ENCODE results near the gene WDR54.
"Not testable (repeated sequence)": the region's sequence is repeated elsewhere in the genome, so short reads cannot be mapped to it uniquely, and the experiment has no call there.

WDR54 gene

DNA sequence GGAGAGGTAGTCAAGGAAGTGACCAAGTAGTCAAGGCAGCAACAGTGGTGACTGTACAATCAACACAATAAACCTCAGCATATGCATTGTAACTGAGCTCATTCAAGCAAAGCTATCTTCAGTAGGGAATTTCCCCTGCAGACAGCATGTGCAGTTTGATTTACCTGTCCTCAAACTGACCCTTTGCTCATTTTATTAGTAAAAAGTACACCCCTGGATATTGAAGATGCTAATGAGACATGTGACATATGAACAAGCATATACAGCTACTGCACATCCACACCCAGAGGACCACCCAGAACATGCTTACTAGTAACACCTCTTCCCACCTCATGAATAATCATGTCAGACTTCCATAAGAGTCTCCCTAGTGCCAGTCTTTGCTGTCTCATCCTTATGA is 15.5 kb upstream of the WDR54 start:
- DNase-seq = no peak

DNA sequence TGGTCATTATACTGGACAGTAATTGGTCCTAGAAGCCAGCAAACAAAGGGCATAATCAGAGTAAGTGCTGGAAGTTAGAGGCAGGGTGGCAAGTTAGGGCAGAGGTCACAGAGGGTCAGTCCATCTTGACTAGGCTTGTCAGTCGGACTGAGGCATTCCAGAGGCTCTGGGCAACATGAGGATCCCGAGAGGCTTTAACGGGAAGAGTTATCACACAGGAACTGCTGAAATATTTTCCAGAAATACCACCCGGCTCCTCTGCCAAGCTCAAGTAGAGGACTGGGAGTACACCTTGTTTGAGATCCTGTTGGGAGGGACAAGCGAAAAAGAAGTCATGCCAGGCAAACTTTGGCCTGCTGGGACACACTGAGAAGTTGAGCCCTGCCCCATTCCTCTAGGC is 13.8 kb upstream of the WDR54 start:
- DNase-seq = no peak

DNA sequence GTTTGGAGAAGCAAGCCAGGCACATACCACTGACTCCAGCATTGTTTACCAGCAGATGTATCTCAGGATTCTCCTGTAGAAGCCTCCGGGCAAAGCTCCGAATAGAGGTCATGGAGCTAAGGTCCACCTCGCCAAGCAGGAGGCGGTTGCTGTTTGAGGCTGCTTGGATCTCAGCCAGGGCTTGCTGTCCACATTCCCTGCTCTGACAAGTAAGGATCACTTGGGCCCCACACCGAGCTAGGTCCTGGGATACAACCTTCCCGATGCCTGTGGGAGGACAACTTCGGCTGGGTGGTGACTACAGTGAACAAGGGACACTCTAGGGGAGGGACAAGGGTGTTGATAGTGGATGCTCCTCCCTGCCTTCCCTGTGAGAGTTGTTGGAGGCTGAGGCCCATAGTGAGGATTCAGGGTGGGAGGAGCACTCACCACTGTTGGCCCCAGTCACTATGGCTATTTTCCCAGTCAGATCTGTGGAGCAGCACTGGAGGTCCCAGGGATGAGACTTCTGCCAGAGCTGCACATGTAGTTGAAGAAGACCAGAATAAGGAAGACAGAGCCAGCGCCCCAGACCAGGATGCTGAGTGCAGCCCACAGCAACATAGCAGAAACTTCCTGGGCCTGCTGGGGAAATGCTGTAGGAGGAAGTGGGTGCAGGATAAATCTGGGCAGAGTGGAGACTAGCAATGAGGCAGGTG is 8.4 kb upstream of the WDR54 start:
- DNase-seq = no peak

DNA sequence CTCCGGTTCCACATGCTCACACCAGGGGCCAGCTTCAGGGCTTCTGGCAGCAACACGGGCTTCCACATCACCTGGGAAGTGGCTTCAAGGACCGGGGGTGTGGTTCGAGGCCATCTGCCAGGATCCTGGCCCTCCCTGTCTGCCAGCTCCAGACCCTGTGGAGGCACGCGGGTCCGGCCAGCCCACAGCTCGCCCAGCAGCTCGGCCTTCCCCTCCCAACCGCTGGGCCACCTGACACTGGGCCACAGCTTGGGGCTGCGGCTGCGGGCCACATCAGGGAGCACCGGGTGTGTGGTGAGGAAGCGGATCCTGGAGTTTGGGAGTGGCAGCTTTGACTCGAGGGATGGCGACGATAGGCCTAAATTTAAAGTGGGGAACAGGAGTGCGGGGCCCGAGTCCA is 7.1 kb upstream of the WDR54 start:
- peak in 1 of 14 donors; percentile 36 for DNase-seq

DNA sequence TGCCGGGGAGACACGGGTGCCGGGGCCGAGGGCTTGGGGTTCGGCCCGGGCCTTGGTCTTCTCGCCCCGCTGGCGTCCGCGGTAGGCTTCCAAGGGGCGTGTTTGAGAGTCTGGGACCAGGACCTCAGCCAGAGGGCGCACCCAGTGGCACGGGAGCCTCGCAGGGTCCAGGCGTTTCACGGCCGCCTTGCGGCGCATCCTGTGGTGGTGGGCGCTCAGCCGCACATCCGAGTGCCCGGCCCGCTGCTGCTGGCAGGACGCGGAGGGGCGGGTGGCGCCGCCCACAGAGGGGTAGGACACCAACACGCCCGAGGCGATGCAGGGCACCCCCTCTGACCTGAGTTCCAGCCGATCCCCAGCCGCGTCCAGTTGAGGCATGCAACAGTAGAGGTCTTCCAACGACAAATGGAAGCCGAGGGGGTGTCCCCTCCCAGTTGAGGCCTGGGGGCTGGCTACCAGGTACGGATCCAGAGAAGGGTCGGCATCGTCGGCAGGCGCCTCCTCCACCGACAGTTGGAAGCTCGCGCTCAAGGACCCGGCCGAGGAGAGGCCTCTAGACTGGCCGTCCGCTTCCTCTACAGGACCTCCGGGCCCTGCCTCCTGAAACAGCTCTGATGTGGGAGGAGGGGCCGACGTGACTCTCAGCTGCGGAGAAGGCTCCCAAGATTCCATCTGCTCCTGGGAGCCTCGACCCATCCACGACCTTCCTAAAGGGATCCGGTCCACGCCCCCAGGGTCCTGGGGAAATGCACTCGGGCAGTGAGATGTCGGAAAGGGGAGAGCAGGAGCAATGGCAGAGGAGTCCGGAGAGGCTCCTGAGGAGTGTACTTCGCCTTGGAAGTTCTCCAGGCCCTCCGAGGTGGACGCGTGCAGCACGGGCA is 6.4 kb upstream of the WDR54 start:
- DNase-seq = peak in 4 of 14 donors; percentile 31 to 73 (median 38)

DNA sequence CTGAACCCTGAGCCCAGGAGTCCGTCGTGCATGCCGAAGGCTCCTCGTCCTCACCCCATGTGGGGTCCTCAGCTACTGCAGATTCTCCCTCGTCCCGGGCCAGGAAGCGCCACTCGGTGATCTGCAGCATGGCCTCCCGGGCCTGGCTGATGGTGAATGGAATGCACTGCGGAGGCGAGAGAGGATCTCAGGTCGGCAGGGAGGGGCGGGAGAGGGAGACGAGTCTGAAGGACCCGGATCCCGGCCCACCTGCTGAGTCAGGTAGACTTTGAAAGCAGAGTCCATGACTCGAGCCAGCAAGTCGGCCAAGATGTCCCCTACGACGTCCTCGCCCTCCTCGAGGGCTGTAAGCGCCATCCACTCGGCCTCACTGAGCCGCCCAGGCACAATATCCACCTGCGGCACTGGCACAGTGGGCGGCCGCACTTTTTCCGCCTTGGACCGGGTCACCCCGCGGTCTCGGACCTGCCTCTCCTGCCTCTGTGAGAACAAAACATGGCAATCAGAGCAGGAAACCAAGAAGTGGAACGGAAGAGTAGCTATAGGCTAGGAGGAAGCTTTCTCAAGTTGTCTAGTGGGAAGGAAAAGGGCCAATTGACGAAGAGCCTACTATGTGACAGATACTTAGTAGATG is 5.7 kb upstream of the WDR54 start:
- peak in 1 of 14 donors; percentile 60 for DNase-seq

DNA sequence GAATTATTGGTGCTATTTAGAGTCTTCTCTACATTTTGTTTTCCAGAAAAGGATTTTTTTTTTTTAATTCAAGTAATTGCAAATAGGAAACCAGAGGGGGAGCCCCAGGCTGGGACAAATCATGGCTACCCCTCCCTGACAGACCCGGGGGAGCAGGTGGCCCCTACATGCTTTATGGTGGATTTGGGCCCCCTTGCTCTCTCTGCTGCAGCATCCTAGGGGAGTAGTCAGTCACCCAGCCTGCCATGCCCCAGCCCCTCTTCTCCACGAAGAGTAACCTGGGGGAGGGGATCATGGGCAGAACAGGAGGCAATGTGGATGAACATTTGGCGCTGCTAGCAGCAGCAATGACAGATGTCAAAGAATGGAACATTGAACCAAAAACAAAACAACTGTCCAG is 4.8 kb upstream of the WDR54 start:
- DNase-seq = no peak

DNA sequence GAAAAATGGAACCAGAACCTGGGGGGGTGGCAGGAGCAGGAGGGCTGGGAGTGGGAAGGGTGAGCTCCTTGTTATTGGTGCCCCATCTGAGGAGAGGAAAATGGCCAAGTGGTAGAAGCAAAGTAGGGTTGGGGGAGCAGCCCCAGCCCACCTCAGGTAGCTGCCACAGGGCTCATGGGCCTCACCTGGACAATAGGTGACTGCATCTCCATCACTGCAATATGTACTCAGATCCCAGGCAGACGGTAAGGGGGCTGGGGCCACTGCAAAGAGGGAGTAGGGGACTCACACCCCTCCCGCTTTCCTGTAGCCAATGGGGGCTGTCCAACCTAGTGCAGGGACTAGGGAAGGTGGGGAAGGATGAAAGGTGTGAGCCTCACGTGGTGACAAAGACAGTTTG is 4.3 kb upstream of the WDR54 start:
- DNase-seq = no peak

DNA sequence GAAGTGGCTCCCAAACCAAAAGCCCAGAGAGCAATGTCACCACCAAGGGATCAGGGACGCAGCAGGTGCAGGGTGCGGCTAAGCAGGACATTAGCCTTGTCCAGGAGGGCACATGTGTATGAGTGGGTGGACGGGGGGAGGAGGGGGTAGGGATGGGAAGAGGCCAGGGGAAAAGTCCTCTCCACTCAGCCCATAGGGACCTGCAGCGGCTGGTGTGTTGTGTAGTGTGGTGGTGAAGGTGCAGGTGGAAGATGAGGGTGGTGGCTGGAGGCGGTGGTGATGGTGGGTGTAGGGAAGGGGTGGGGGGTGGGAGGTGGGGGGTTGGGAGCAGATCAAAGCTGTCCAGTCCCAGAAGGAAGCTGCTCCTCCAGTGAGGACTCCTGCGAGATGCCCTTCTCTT is 3.8 kb upstream of the WDR54 start:
- no peak for DNase-seq

DNA sequence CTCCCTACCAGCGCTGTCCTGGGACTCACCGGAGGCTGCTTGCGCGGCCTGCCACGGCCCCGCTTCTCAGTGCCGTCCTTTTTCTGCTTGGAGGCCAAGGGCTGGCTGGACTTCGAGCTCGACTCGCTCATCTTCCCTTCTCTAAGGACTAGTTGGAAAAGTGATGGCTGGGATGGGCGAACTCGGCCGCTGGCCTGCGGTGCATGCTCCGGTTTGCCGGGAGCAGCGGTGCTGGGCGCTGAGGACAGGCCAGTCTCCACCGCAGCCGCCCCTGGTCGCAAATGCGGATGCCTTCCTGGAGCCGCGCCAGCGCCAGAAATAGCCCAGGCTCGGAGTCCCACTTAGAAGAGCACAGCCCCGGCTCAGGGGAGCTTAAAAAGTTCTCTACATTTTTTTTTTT is 3.2 kb upstream of the WDR54 start:
- DNase-seq = no peak

DNA sequence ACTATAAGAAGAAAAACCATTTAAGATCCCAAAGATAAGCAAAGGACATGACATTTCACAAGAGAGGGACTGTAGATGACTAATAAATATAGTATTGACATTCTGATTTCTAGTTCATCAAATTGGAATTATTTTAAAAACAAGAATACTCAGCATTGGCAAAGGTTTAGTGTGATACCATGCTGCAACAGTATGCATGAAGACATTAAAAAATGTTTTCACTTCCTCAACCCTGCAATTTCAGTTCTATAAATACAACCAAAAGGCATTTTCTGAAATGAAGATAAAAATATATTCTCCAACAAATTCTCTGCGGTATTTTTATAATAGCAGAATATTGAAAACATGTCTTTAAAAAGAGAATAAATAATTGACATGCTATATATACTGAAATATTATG is 2.2 kb upstream of the WDR54 start:
- DNase-seq = no peak

DNA sequence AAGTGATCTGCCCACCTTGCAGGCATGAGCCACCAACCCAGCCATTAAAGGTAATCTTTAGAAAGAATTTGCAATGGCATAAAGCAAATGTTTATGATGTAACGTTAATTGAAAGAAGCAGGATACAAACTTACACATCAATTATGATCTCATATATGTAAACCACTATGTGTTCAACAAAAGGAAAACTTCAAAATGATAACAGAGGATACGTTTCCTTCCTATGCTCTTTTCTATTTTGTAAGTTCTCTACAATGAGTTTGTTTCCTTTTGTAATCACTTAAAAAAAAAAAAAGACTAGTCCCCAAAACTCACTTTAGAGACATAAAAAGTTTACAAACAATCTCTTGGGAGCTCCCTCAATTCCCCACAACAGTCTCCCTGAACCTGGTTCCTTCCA is 1.5 kb upstream of the WDR54 start:
- no peak for DNase-seq

DNA sequence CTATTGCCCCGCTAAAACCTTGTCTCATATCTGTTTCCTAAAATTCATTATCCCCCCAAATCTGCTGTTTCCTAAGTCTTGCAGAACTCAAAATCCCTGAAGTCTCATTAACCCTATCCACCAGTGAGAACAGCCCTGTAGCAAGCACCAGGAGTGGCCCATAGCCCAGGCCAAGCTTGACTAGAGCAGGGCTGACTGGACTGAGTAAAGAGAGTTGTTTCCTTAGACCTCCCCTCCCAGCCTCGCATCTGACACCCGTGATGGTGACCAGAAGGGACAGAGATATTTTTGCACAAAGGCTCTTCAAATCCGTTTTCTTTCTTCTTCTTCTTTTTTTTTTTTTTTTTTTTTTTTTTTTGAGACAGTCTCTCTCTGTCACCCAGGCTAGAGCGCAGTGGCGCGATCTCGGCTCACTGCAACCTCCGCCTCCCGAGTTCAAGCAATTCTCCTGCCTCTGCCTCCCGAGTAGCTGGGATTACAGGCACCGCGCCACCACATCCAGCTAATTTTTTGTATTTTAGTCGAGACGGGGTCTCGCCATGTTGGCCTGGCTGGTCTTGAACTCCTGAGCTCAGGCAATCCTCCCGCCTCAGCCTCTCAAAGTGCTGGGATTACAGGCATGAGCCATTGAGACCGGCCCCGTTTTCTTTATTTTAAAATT is 957 bp upstream of the WDR54 start:
- DNase-seq = not testable (repeated sequence)

DNA sequence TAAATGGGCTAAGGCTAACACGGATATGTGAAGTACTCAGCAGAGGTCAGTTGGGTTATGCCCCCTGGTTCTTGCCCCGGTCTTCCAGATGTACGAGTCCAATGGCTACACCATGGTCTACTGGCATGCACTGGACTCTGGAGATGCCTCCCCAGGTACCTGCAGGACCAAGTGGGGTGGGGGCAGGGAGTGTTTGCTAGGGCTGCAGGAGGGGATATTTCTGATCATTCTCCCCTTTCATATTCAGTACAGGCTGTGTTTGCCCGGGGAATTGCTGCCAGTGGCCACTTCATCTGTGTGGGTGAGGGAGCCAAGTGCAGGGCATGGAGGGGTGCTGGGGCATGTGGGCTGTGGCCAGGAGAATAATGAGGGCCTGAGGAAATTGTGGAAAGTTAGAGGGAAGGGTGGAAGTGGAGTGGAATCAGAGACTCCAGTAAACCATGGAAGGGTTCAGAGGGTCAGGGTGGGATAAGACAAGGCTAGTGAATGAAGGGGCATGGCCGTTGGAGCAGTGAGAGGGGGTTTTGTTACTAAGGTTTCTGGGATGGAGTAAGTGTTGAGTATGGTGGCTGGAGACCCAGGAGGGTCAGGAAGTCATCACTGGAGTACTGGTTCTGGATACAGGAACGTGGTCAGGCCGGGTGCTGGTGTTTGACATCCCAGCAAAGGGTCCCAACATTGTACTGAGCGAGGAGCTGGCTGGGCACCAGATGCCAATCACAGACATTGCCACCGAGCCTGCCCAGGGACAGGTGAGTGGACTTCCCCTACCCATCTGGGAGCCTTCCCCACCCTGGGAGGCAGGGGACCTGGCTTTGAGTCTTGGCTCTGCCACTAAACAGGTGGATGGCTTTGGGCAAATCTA is 1.9 kb downstream of the WDR54 start:
- DNase-seq = no peak

DNA sequence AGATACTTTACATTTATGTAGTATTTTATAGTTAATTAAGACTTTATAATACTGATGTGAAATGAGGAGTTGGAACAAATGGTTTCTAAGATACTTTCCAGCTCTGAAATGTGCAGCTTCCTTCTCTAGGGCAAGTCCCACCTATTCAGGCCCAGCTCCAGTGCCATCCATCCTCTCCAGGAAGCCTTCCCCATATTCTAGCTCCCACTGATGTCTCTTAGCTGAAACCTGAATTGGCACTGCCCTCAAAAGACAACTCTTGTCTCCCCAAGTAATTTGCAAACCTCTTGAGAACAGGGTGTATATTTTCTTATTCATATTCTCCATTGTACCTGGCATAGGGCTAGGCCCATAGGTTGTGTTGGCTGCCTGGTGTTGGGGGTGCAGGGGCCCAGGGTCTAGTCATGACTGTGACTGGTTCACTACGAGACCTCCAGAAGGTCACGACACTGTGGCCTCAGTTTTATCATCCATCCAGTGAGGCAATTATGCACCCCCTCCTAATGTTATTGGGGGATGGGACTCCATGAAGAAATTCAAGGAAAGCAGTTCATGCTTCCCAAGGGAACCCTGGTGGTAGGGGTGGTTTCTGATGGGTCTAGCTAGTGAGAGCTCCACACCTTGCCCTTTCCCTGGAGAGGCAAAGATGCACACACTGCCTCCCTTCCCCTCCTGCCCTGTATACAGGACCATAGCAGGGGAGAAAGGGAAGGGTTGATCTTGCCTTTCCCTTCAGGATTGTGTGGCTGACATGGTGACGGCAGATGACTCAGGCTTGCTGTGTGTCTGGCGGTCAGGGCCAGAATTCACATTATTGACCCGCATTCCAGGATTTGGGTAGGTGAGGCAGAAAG is 2.8 kb downstream of the WDR54 start:
- DNase-seq = no peak

DNA sequence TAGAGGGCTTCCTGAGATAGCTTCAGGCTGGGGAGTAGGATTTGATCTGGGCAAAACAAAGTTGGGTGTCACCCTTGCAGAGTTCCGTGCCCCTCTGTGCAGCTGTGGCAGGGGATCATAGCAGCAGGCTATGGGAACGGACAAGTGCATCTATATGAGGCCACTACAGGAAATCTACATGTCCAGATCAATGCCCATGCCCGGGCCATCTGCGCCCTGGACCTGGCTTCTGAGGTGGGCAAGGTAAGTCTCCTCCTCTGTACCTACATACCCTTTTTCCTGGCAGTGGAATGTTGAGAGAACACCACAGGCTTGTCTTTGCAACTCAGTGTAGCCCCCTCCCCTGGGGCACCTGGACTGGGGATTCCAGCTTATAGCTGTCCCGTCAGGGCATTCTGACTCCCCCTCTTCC is 3.5 kb downstream of the WDR54 start:
- DNase-seq = no peak

DNA sequence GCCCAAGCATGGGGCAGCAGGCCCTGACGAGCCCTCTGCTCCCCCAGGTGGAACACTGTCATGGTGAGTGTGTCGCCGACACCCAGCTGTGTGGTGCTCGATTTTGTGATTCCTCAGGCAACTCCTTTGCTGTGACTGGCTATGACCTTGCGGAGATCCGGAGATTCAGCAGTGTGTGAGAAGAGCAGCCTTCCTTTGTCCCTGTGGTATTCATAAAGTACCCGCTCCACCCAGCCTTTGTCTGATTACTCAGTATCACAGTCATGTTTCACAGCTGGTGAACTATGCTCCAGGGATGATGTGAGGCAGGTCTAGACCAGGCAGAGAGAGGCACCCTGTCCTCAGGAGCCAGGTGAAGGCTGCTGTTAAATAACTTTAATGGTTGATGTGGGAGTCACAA is 4.0 kb downstream of the WDR54 start:
- DNase-seq = no peak

DNA sequence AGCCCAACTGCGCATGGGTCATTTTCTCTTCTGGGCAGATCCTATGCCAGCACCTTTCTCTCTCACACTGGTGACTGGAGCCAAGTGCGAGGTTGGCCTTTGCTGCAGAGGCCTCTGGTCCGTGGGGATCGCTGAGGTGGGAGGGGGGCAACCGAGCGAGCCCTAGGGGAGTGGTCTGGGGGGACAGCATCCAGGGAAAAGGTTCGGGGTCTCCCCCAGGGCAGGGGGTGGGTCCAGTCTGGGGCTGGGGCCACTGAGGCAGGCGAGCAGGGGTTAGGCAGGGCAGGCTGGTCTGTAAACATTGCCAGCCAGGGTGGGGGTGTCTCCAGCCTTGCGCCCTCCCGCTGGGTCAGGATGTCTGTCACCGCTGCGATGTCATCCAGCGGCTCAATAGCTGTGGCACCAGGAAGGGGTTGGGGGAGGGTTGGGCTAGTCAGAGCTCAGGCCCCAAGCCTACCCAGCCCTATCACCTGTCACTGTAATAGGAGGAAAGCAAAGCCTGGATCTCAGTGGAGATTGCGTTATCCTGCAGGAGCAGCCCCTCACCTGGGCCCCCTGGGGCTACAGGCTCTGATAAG is 4.7 kb downstream of the WDR54 start:
- DNase-seq = no peak

DNA sequence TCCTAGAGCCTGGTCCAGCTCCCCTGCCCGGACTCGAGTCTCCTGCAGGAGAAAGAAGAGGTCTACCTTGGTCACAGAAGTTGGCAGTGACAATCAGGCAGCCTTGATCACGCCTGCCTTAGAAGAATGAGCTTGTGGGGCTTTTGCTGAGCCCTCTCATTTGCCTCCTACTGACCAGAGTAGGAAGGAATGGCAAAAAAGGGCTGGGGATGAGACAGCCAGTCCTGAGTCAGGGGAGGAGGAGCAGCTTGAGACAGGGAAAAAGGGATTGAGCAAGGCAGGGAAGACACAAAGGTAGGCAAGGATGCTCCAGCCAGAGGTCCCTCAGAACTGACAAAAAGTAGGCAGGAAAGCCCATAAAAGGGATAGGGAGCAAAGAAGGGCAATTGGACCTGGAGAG is 6.0 kb downstream of the WDR54 start:
- no peak for DNase-seq

DNA sequence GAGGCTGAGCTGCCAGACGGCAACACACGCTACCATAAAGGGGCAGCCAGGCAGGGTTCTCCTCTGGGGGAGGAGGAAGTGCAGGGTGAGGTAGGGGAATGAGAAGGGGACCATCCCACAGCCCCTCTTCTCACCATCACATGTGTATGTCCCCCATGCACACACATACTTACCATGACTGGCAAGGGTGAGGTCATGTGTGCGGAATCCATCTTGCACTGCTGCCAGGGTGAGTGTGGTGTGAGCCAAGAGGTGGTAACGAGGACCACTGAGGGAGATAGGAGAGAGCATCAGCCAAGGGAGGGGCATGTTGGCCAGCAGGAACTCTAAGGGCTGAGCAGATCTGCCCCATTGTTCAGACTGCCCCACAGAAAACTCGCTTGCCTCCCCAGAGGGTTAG is 7.1 kb downstream of the WDR54 start:
- DNase-seq = no peak

All from C1 segment of cervical spinal cord (tissue), 14 donors.